Liver (tissue), 3 donors: ENCODE measurements around the gene RAB17.
A peak's percentile ranks its signal among the peaks of the same experiment; 100 is the strongest.

Source experiments
- EGR1 ChIP-seq, 2 donors: IDR thresholded peaks; 2 replicates each; pipeline ENCODE4 v1.6.1; 2016 to 2018; ENCODE audit warnings: antibody characterized with exemption in 2 of 2, low read depth in 2 of 2
- FOXA1 ChIP-seq: IDR thresholded peaks from 2 replicates; pipeline ENCODE4 v1.6.1; 2016; ENCODE audit warnings: antibody characterized with exemption
- GABPA ChIP-seq, 2 donors: IDR thresholded peaks in 1 of 2; conservative IDR thresholded peaks in 1 of 2; 2 replicates each; pipeline ENCODE4 v1.6.1; 2016; ENCODE audit warnings: antibody characterized with exemption in 2 of 2, mild to moderate bottlenecking in 1 of 2, moderate library complexity in 1 of 2
- HNF4G ChIP-seq: IDR thresholded peaks from 2 replicates; pipeline ENCODE4 v1.6.1; 2016; ENCODE audit warnings: antibody characterized with exemption
- JUND ChIP-seq, 2 donors: IDR thresholded peaks; 2 replicates each; pipeline ENCODE4 v1.6.1; 2016; ENCODE audit warnings: antibody characterized with exemption in 2 of 2
- NR2F2 ChIP-seq: IDR thresholded peaks from 2 replicates; pipeline ENCODE4 v1.6.1; 2016; ENCODE audit warnings: antibody characterized with exemption
- RAD21 ChIP-seq, 2 donors: IDR thresholded peaks; 2 replicates each; pipeline ENCODE4 v1.6.1; 2016; ENCODE audit warnings: antibody characterized with exemption in 2 of 2, mild to moderate bottlenecking in 2 of 2
- RXRA ChIP-seq, 2 donors: IDR thresholded peaks; 2 replicates each; pipeline ENCODE4 v1.6.1; 2017 to 2018; ENCODE audit warnings: antibody characterized with exemption in 2 of 2, mild to moderate bottlenecking in 1 of 2
- SP1 ChIP-seq: IDR thresholded peaks from 2 replicates; pipeline ENCODE4 v1.6.1; 2018; ENCODE audit warnings: antibody characterized with exemption, mild to moderate bottlenecking
- TAF1 ChIP-seq: conservative IDR thresholded peaks from 2 replicates; pipeline ENCODE4 v1.6.1; 2016; ENCODE audit warnings: antibody characterized with exemption, mild to moderate bottlenecking
- TF ChIP-seq, protein P1 (sequence below): fragments of 150-350 bp; IDR thresholded peaks from 2 replicates; pipeline ENCODE4 v1.5.1; 2017; ENCODE audit warnings: improper control_type of control experiment, low read depth, low read length; ENCODE audit not compliant: missing input control
- TF ChIP-seq, protein P2 (sequence below): IDR thresholded peaks from 2 replicates; pipeline ENCODE4 v1.6.1; 2016; ENCODE audit warnings: antibody characterized with exemption, mild to moderate bottlenecking
- TF ChIP-seq, protein P3 (sequence below): IDR thresholded peaks from 2 replicates; pipeline ENCODE4 v1.6.1; 2016; ENCODE audit warnings: antibody characterized with exemption
- donor health status: healthy.
- donor health status: healthy.

DNA sequence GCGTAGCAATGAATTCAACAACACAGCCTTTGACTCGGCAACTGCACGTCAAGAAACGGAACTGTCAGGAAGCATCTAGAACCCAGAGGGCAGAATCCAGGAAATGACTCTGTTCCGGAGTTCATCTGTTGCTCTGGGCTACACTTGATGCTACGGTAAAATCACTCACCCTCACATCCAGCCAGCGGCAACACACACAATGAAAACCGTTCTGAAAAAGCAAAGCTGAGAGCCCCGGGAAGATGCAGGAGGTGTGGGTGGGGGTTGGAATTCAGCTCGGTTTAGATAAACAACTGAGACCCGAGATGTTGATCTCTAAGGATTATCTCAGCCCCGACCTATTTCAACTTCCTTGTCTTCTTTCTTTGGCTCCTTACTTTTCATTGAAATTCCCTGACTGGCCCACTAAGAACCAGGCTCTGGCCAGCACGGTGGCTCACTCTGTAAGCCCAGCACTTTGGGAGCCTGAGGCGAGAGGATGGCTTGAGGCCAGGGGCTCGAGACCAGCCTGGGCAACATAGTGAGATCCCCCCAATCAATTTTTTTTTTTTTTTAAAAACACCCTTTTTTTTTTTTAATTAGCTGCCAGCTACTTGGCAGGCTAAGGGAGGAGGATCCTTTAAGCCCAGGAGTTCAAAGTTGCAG lies 13.3 kb upstream of the RAB17 start:
- TF ChIP-seq, protein P1, sequence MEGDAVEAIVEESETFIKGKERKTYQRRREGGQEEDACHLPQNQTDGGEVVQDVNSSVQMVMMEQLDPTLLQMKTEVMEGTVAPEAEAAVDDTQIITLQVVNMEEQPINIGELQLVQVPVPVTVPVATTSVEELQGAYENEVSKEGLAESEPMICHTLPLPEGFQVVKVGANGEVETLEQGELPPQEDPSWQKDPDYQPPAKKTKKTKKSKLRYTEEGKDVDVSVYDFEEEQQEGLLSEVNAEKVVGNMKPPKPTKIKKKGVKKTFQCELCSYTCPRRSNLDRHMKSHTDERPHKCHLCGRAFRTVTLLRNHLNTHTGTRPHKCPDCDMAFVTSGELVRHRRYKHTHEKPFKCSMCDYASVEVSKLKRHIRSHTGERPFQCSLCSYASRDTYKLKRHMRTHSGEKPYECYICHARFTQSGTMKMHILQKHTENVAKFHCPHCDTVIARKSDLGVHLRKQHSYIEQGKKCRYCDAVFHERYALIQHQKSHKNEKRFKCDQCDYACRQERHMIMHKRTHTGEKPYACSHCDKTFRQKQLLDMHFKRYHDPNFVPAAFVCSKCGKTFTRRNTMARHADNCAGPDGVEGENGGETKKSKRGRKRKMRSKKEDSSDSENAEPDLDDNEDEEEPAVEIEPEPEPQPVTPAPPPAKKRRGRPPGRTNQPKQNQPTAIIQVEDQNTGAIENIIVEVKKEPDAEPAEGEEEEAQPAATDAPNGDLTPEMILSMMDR: no peak
- TF ChIP-seq TAF1 (no peak), RAD21 (IDR thresholded peaks at IDR 0.05) (peak in 1 of 2 donors; percentile 51), SP1 (peak; percentile 89), EGR1 (IDR thresholded peaks at IDR 0.05; ENCODE audit: low read depth in 2 of 2) (no peak), JUND (IDR thresholded peaks at IDR 0.05) (no peak), GABPA (IDR thresholded peaks at IDR 0.05 in 1 of 2, conservative IDR thresholded peaks at IDR 0.05 in 1 of 2) (no peak), RXRA (IDR thresholded peaks at IDR 0.05) (peak in 1 of 2 donors; percentile 74), HNF4G (peak; percentile 44), FOXA1 (no peak), NR2F2 (peak; percentile 91)
- TF ChIP-seq, protein P2, sequence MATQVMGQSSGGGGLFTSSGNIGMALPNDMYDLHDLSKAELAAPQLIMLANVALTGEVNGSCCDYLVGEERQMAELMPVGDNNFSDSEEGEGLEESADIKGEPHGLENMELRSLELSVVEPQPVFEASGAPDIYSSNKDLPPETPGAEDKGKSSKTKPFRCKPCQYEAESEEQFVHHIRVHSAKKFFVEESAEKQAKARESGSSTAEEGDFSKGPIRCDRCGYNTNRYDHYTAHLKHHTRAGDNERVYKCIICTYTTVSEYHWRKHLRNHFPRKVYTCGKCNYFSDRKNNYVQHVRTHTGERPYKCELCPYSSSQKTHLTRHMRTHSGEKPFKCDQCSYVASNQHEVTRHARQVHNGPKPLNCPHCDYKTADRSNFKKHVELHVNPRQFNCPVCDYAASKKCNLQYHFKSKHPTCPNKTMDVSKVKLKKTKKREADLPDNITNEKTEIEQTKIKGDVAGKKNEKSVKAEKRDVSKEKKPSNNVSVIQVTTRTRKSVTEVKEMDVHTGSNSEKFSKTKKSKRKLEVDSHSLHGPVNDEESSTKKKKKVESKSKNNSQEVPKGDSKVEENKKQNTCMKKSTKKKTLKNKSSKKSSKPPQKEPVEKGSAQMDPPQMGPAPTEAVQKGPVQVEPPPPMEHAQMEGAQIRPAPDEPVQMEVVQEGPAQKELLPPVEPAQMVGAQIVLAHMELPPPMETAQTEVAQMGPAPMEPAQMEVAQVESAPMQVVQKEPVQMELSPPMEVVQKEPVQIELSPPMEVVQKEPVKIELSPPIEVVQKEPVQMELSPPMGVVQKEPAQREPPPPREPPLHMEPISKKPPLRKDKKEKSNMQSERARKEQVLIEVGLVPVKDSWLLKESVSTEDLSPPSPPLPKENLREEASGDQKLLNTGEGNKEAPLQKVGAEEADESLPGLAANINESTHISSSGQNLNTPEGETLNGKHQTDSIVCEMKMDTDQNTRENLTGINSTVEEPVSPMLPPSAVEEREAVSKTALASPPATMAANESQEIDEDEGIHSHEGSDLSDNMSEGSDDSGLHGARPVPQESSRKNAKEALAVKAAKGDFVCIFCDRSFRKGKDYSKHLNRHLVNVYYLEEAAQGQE: no peak
- TF ChIP-seq, protein P3, sequence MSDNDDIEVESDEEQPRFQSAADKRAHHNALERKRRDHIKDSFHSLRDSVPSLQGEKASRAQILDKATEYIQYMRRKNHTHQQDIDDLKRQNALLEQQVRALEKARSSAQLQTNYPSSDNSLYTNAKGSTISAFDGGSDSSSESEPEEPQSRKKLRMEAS: no peak
